GM19193 (cell line): ENCODE data around the gene CCK.

ENCODE experiments used
- POLR2A ChIP-seq: IDR thresholded peaks from 4 replicates; pipeline ENCODE4 v1.6.1; 2011; ENCODE audit not compliant: insufficient read depth, insufficient read length; ENCODE audit errors: extremely low read depth

The CCK gene

DNA sequence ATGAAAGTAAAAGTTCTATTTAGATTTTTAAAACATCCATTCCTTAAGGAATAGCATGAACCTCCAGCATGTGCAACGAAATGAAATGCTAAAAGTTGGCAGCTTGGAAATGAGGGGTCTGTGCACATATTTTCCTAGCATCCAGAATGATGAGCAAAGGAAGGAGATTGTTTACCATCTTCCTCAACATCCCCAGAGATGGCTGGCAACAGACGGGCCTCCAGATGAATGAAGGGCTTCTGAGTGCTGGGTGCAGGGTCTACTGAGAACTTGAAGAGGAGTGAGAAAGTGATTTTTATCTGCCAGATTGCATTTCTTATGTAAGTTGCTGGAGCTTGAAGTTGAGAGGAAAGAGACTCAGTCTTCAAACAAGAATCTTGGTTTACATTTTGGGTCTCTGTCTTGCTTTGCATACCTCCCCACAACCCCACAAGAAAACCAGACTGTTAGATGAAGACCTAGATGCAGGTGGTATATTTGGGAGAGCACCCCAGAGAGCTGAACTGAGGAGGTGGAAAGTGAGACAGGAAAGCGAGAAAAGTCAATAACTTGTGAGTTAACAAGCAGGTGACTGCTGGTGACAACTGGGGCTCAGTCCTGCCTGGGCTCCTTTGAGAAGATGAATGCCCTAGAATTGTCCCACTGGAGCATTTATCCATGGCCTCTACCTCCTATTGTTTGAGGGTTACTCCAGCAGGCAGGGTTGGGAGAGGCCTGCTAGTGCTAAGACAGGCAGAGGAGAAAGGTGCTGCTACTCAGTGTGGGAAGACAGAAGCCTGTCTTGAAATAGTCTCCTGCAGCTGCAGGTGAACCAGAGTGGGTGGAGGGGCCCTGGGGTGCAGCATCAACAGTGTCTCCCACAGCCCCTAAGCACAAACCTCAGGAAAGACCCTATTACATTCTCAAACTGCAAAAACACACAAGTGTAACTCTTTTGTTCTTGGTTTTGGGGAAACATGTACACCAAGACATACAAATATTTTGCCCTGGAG is 10.5 kb upstream of the CCK start:
- no peak for TF ChIP-seq POLR2A

DNA sequence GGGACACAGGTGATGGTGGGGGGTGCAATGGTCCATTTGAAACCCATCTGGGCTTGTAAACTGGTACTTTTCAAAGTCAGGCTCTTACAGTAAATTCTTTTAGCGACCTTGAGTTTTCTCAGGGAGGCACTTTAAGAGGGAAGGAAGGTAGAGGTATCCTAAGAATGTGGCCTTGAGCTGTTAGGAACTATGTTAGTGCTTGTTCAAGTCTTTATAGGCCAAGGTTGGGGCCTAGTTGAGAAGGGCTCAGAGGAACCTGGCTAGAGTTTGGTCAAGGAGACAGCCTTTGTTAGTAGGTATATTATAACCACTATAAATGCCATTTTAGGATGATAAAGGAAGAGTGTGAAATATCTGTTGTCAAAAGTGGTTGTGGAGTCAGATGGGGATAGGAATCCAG is 9.2 kb upstream of the CCK start:
- TF ChIP-seq POLR2A = no peak

DNA sequence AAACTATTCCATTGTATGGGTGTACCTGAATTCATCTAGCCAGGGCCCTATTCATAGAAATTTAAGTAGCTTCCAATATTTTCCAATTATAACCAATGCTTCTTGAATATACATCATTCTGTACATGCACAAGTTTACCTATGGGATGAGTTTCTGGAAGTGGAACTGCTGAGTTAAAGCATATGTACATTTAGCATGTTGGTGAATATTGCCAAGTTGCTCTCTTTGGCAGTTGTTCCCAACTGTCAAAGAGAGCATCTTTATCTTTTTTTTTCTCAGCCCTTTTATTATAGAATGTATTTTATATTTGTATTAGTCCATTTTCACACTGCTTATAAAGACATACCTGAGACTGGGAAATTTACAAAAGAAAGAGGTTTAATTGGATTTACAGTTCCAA is 8.3 kb upstream of the CCK start:
- no peak for TF ChIP-seq POLR2A

DNA sequence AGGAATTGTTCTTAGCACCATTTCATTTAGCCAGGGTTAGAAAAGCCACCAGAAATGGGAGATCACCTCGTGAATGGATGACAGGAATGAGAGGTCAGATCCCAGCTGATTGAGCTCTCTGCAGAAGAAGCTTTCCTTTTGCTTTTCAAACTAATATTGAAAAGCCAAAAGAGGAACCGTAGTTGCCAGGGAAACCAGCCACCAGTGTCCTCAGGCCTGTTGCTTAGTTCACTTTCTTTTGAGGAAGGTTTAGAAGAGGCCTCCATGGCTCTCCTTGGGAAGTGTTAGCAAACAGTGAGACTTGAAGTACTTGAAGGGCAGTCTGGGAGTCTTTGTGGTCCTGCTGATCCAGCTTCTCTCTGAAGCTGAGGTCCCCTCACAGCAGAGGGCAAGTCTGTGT is 7.4 kb upstream of the CCK start:
- no peak for TF ChIP-seq POLR2A

DNA sequence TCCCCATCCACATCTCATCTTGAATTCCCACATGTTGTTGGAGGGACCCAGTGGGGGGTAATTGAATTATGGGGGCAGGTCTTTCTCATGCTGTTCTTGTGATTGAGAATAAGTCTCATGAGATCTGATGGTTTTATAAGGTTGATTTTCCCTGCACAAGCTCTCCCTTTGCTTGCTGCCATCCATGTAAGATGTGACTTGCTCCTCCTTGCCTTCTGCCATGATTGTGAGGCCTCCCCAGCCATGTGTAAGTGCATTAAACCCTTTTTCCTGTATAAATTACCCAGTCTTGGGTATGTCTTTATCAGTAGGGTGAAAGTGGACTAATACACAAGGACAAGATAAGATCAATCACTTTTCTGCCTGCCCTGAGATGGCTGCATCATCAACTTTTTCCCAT is 5.8 kb upstream of the CCK start:
- TF ChIP-seq POLR2A = no peak

DNA sequence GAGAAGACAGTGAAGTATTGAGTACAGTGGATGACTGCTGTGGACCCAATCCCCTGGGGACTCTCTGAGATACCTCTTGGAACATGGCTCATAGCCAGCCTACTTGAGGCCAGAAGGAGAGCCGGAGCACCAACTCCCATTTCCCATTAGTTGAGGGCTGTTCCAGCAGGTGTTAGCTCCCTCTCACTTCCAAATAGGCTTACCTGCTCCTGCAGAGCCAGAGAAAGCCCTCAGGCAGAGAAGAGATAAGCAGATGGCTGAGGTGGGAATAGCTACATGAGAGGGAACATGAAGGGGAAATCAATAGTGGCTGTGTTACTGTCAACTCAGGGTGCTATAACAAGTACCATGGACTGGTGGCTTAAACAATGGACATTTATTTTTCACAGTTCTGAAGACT is 4.6 kb upstream of the CCK start:
- TF ChIP-seq POLR2A = no peak

DNA sequence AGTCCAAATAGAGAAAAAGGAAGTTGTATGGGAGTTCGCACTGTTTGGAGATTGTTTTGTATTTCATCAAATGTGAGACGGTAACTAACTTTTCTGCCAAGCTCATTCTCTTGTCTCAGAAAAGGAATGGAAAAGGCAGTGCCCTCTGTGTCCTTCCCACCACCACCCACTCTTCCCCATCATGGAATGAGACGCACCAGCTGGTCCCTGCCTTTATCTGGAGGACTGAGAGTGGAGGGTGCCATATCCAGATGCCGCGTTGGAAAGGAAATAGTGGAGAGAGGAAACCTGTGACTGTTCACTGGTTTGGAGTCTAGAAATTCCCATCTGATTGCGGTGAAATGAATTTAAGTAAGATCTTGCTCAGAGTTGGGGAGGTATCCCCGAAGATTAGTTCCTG is 3.7 kb upstream of the CCK start:
- no peak for TF ChIP-seq POLR2A

DNA sequence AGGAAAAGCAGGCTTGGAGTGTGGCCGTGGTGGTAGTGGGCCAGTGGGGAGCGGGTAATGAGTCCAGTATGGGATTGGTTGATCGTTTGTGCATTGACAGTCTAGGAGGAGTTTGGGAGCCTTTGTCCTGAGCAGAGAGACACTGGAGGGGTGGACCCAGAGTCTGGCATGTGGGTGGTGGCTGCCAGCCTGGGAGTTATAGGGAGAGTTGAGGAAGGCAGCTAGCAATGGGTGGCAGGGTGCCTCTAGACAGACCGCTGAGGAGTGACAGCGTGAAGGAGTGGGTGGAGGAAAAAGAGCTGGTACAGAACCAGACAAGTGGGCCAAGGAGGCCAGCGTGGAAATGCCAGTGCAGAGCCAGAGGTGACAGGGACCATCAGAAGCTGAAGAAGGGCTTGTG is 1.9 kb upstream of the CCK start:
- no peak for TF ChIP-seq POLR2A

DNA sequence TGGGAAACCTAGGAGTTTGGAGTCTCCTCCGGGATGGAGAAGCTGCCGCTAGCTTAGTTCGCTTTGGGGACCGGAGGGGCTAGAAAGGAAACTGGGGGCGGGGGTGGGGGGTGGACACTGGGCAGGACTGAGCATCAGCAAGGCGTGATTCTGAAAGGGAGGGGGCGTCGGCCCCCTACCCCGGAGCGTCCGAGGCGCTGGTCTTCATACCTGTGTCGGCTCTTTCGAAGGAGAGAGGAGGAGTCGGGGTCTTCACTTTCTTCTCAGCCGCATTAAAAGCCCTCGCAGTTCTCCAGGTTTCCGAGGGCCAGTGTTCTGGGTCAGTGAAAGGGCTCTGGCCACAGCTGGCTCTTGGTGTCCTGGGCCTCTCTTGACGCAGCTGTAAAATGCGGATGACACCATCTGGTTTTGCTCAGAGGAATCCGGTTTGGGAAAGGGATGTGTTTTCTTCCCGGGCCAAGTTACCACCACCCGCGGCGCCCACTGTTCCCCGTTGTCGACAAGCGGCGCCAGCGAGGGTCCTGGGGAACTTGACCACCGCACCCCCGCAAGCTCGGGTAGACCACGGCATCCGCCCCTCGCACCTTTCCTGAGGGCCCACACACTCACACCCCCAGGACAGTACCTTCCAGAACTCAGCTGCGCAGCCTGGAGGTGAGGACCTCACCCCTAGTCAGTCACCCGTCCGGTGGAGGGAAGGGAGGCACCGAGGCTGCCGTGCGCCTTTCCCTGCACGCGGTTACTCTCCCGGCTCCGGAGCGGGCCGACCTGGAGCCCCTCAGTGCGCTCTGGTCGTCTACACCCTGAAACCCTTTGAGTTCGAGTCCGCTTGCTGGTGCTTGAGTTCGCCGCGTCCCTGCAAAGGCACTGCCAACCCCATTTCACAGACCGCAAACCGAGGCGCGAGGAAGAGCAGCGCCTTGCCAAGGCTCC is 660 bp downstream of the CCK start:
- no peak for TF ChIP-seq POLR2A

DNA sequence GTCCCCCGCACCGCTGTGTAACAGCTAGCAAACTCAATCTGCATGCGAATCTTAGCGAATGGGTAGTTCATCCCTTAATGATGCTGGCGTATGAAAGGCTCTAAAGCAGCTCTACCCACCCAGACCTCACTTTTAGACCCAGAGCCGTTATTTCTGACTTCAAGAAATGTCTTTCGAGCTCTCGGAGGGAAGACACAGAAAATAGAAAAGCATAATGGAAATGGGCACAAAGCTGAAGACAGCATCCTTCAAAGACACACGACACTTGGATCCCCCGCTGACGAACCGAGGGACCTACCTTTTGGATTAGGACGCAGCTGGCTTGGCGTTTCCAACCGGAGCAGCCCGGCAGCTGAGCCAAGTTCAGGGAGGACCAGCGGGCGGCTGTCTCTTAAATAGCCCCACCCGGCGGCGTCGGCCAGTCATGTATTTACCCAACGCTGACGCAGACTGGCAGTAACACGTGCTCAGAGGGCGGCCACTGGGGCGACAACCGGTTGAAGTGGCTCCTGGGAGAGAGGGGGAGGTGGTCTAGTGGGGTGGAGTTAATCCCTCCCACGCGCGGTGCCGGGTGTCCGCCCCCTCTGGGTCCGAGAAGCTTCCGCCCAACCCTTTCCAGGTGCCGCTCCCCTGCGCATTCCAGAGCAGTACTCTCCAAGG is 1.5 kb downstream of the CCK start:
- no peak for TF ChIP-seq POLR2A

DNA sequence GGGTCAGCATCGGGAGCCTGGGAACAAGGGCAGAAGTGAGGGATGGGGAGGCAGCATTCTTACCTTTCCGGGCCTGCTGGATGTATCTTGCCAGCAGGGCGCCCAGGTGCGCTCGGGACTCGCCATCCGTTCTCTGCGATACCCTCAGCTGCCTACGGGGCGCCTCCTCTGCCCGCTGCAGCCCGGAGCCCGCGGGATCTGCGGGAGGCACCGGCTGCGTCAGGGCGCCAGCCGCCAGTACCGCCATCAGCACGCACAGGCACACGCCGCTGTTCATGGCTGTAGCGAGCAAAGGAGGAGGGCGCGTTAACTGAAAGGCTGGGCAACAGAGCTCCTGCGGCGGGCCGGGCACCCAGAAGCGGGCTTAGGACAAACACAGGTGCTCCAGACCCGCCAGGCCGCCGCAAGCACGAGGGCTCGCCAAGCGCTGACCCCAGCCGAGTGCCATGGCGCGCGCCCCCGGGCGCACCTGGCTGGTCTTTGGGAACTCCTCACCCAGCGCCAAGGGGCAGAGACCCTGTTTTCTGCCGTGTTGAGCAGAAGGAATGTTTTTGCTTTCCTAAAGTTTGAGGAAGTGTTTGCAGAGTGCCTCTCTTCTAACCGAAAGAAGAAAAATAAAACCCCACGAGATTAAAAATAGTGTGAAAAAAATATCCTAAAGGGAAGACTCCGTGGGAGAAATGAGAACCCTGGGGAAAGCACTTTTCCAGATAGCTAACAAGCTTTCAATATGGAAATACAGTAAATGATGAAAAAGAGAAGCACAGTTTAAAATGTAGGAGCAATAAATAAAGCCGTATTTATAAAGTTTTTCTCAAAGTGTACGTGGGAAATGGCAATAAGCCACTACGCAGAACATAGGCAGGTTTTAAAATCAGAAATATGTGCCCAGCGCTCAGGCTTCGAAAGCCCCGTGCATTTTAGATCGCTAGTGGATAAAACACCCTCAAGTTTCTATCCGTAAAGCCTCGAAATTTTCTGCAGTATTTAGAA is 2.3 kb downstream of the CCK start:
- TF ChIP-seq POLR2A = no peak

DNA sequence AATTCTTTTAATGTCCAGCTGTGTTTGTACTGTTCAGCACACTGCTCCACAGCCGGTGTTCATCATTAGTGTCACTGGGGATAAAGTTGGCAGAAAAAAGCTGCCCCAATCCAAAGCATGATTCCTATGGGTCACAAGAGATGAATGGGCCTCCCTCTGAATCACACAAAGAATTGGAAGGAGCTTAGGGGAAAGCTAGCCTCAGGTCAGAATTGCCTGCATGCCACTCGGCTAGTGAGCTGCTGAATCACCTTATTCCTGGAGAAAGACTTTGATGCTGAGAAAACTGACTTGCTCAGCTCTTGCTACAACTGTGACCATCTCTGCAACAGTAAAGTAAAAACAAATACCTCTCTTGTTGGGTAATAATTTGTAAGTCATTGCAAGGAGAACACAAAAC is 3.5 kb downstream of the CCK start:
- TF ChIP-seq POLR2A = no peak

DNA sequence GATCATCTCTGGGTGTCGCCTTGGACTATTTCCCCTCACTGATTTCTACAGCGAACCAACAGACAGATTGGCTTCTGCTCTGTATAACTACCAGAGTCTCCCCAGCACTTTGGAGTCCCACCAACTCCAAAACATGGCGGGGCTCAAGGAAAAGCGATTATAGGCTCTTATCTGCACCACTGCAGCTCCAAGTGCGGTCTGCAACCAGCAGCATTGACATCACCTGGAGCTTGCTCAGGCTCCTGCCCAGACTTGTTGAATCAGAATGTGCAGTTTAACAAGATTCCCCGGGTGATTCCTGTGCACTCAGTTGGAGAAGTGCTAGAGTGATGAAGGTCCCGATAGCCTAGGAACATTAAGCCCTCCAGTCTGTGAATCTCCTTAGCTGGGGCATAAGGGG is 9.0 kb downstream of the CCK start:
- TF ChIP-seq POLR2A = no peak
